ENCODE results near the gene FOXO4.

FOXO4 gene

DNA sequence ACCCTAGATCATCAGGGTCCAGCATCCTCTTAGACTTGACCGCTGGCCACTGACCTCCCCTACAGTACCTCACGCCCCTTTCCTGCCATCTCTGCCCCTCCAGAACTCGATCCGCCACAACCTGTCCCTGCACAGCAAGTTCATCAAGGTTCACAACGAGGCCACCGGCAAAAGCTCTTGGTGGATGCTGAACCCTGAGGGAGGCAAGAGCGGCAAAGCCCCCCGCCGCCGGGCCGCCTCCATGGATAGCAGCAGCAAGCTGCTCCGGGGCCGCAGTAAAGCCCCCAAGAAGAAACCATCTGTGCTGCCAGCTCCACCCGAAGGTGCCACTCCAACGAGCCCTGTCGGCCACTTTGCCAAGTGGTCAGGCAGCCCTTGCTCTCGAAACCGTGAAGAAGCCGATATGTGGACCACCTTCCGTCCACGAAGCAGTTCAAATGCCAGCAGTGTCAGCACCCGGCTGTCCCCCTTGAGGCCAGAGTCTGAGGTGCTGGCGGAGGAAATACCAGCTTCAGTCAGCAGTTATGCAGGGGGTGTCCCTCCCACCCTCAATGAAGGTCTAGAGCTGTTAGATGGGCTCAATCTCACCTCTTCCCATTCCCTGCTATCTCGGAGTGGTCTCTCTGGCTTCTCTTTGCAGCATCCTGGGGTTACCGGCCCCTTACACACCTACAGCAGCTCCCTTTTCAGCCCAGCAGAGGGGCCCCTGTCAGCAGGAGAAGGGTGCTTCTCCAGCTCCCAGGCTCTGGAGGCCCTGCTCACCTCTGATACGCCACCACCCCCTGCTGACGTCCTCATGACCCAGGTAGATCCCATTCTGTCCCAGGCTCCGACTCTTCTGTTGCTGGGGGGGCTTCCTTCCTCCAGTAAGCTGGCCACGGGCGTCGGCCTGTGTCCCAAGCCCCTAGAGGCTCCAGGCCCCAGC, 5.2 kb downstream of the FOXO4 start:
- no peak for DNase-seq

DNA sequence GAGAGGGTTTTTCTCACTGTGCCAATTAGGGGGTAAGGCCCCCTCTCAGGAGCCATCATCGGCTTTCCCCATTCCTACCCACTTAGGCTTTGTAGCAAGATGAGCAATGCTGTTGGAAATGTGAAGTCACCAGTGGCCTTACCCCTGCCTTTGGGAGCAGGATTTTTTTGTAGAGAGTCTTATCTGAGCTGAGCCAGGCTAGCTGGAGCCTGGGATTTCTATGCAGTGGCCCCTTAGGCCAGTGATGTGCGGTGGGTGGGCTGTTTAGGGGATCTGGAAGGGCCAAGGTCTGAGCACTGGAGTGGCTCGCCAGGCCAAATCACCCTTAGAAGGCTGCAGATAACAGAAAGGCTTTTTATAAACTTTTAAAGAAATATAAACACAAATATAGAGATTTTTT, 6.6 kb downstream of the FOXO4 start:
- DNase-seq: no peak

DNA sequence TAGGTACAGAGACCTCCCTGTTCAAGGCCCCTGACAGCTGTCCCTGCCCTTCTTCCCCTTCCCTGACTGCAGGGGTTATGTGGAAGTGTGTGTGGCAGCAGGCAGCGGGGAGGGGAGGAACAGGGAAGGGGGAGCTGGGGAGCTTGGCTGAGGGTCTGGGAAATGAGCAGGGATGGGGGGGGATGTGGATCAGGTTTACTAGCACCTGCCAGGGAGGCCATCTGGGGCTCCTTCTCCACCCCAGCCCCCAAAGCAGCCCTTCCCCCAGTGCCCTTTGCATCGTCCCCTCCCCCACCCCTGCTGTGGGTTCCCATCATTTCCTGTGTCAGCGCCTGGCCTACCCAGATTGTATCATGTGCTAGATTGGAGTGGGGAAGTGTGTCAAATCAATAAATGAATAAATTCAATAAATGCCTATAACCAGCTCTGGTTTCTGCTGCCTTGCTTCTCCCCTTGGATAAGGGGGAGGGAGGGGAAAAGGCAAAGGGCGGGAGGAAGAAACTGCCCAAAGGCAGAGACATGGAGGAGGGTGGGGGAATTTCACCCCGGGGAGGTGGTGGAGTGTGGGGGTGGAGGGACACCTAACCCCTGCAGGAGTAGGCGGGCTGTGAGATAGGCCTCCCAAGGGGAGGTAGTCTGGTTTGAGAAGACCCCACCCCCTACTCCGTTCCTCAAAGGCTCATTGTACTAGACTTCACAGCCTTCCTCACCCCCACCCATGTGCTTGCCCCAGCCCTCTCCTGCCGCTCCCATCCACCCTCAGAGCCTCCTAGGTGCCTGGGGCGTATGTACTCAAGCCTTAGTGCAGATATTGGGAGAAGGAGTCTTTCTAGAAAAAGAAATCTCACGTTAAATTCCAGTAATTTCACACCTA, 7.7 kb downstream of the FOXO4 start:
- DNase-seq: no peak

DNA sequence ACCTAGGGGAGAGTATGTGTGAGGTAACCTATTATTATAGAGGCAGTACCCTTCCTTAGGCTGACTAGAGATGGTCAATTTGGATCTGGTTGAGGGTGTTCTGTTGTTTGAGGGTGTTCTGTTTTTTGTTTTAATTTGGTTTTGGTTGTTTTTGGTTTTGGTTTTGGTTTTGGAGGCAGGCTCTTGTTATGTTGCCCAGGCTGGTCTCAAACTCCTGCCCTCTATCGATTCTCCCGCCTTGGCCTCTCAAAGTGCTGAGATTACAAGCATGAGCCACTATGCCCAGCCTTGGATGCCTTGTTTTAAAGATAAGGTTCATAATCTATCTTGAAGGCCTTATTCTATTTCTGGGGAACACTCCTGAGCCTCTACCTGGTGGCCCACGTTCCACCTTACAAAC, 10.0 kb downstream of the FOXO4 start:
- no peak for DNase-seq

DNA sequence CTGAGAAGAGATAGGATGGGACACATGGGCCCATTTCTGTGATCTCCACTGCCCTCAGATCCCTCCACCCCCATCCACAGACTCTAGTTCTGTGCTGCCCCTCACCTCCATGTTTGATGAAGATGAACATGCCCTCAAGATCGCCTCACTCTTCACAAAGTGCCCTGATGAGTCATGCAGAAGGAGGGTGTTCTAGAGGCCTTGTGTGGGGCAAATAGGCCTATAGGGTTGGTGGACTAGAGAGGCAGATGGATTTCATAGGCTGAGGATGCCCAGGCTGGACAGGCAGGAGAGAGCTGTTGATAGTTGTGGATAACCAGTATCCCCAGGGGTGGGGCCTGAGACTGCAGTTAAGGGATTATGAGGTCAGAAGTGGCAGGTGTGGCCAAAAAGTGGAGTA, 10.8 kb downstream of the FOXO4 start, which contains the start of gene CXorf65:
Gene CXorf65, minus strand, starts transcription at position 314 of the 400 bp plus-strand sequence. Its CDS starts 184 bp downstream, at position 130.
- DNase-seq: peak in 1 of 2 donors; percentile 17

DNA sequence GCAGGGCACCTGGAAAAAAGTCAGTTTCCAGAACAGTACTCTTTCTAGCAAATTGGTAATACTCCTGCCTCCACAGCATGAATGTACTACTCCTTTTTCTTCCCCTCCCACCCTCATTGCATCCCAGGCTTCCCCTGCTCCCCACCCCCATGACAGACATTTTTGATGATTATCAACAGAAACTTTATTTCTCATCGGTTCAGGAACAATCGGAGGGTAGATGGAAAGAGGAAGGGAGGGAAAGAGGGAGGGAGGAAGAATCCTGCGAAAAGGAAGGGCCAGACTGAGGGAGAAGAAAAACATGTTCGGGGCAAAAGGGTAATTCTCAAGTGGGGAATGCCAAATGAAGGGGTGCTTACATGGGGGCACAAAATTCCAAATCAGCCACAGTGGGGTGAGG, 11.6 kb downstream of the FOXO4 start:
- DNase-seq: no peak

DNA sequence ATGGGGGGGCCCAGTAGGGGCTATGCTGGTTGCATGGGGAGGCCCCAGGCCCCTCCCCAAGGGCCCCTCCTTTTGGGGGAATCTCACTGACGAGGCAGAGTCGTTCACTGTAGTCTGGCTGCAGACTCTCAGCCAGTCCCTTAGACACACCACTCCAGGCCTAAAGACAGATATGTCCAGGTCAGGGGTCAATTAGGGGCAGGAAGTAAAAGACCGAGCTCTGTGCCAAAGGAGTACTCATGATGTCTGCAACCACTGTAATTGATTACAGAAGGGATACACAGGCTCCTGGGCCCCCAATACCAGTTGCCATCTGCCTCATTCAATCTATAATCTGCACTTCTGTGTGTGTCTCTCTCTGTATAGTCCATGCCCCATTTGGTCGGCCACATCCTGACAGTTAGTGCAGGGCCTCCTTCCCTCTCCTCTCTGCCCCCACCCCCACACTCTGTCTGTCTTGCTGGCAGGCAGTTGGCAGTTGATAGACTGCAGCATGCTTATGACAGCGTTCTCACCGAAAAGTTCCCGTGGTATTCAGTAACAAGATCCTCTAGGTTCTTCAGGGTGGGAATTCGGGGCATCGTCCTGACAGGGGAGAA, 12.2 kb downstream of the FOXO4 start:
- DNase-seq: no peak

DNA sequence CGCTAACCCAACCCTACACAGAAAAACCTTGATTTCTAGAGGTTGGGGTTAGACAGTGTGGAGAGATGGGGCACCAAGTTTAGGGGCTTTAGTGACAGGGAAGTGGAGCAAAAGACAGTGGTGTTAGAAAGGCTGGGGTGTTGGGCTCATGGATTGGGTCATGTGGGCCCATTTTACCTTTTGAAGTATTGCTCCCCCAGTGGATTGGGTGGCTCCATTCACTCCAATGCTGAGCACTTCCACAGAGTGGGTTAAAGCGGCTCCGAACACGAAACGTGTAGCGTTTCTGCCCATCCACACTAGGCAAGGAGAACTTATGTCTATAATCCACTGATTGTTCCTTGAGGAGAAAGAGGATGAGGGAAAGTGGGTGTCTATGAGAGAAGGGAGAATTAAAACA, 13.4 kb downstream of the FOXO4 start:
- DNase-seq: no peak

DNA sequence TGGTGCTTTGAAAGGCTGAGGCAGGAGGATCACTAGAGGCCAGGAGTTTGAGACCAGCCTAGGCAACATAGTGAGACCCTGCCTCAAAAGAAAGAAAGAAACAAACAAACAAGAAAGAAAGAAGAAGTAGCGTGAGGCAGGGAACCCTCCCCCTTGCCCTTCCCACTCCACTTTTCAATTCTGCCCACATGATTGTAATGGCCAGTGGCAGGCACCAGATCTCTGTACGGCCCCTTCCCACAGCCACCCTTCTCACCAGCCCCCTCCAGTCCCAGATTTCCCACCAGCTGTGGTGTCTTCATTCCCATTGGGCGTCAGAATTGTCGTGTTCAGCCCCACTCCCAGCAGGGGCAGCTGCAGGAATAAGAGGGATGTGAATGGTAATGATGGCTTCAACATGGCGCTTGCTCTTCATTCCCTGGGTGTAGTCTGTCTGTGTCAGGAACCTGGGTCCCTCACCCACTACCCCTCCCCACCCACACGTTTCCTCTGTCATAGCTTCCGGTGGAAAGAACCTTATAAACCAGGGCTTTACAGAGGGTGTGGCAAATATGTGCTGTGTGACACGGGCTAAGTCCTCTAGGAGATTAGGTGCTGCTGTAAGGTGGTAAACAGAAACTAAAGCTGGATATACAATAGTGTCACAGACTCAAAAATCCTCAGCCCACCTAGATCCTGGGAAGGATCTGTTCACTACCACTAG, 15.6 kb downstream of the FOXO4 start, which contains the start of gene IL2RG:
Gene IL2RG, minus strand, starts transcription at position 437 of the 703 bp plus-strand sequence. Its CDS starts 38 bp downstream, at position 399.
- DNase-seq: peak; percentile 76 to 86

DNA sequence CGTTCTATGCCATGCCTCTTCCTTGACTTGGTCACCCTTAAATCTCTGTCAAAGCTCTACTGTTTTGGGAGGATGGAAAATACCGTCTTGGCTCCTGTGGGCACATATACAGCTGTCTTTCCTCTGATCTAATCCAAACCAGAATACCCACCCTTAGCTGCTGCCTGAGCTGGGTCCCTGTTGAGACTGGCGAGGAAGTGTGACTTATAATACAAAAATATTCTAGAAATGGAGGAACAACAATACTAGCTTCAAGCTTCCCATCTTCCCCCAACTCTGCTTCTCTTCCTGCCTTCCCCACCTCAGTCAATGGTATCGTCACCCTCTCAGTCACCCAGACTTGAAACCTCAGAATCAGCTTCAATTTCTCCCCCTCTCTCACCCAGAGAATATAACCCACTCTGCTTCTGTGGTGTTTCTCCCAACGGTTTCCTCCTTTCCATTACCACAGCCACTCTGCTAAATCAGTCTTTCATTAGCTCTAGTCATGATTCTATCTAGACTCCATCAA, 16.3 kb downstream of the FOXO4 start:
- no peak for DNase-seq

DNA sequence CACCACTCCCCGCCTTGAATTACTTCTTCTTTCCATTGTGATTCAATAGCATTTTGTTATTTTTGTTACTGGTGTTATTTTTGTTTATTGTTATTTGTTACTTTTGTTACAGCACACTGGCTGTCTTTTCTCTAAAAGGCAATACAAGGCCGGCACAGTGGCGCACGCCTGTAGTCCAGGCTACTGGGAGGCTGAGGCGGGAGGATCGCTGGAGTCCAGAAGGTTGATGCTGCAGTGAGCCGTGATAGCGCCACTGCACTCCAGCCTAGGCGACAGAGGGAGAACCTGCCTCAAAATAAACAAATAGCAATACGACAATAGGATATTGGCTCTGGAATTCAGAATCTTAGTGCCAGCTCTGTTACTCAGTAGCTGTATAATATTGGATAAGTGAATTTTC, 21.7 kb downstream of the FOXO4 start:
- DNase-seq: no peak

DNA sequence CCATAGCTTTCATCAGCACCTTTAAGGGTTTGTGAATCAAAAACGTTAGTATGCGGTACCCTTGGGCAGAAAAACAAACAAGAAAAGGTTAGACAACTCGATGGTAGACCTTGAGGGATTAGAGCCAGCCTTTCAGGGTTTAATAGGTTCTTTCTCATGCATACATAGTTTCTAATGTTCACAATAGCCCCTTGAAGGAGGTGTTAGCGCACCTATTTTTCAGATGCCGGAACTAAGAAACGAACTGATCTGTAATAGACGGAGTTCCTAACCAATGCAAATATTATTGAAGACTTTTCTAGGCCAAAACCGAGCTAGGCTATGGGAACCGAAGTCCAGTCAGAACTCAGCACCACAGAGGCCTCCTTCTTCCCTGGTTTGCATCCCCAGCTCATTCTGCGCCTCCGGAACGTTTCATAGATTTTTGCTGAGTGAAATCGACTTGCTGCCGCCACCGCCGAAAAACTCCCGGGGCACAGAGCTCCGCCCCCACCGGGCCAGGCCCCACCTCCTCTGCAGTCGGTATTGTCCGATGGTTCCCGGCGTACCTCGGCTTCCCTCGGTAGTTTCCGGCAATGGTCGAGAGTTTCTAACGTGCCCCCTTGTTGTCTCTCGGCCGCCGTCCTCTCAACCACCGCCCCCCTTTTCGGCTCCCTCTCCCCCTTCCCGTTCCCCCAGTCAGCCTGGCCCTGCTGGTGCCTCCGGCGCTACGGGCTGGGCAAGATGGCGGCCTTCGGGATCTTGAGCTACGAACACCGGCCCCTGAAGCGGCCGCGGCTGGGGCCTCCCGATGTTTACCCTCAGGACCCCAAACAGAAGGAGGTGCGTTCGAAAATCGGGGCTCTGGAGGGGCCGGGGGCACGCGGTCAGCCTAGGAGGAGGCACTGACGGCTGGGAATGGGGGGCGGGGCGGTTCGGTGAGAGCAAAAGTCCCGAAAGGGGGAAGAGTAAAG, 22.7 kb downstream of the FOXO4 start, which contains the start of gene MED12:
Gene MED12, plus strand, starts transcription at position 565 of the 953 bp plus-strand sequence. Its CDS starts 159 bp downstream, at position 724.
- DNase-seq: peak; percentile 61 to 73

DNA sequence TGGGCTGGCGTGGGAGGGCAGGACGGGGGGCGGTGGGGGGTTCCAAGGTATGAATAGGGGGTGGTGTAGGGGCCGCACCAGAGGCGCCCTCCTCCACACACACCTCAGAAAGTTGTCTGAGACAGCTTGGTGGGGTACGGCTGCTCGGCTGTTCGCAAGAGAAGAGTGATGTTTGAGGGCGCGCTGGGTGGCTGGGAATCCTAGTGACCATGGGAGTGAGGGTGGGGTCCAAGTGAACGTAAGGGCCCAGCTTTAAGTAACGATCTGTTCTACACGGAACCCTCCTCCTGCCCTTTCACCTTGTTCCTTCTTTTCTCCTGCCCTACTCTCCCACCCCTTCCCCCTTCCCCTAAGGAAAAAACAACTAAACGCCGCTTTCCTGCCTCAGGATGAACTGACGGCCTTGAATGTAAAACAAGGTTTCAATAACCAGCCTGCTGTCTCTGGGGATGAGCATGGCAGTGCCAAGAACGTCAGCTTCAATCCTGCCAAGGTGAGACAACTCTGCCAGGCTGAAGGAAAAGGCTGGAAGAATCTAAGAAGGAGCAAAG, 23.4 kb downstream of the FOXO4 start:
- DNase-seq: no peak

DNA sequence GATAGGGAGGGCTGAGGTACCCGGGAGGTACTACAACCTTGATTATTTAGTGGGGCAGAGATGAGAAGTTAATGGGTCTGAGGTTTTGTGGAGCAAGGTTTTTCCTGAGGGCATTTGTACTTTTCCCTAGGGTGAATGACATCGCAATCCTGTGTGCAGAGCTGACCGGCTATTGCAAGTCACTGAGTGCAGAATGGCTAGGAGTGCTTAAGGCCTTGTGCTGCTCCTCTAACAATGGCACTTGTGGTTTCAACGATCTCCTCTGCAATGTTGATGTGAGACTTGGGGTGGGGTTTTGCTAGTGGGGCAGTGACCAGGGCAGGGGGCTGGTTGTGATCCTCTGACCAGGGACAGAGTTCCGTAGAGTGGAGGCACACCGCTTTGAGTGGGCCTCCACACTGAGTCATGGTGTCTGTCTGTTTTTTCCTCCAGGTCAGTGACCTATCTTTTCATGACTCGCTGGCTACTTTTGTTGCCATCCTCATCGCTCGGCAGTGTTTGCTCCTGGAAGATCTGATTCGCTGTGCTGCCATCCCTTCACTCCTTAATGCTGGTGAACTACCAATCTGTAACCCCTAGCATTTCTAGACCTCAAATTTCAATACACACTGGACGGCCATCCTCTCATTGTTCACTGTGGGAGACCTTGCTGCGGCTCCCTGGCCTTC, 32.6 kb downstream of the FOXO4 start:
- DNase-seq: no peak

DNA sequence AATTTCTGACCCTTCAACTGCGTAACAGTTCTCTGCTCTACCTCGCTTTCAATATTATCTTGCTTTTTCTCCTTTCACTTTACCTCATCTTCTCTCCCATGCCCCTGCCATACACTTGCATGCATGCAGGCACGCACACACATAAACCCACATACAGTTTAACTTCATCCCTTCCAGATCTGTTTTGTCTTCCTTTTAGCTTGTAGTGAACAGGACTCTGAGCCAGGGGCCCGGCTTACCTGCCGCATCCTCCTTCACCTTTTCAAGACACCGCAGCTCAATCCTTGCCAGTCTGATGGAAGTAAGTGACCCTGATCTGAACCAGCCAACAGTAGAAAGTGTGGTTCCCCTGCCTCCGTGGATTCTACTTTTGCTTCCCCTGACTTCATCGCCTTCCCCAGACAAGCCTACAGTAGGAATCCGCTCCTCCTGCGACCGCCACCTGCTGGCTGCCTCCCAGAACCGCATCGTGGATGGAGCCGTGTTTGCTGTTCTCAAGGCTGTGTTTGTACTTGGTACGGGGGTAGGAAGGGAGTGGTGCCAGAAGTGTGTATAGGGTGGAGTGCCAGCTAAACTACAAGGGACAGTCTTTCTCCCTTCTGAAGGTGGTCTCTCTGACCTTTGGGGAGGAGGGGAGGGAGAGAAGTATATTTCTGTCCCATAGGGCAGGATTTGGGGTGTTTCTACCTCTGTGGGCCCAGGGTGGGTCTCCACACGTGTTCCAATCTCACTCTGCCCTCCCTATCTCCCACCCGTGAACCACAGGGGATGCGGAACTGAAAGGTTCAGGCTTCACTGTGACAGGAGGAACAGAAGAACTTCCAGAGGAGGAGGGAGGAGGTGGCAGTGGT, 33.5 kb downstream of the FOXO4 start:
- DNase-seq: peak; percentile 54 to 78

DNA sequence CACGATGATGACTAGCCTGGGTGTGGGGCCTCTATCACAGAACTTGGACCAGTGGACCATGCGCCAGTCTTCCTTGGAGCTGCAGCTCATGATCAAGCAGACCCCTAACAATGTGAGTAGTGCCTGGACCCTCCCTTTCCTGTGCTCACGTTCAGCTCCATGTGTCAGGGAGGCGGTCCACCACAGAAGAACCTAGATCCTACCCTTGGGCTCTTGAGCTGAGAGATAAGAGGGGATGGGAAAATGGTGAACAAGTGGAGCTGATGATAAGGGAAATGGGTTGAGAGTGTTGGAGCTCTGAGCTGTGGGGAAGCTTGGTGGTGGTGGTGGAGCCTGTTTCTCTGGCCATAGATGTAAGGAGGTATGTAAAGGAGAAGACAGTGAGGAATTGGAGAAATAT, 35.9 kb downstream of the FOXO4 start:
- no peak for DNase-seq

DNA sequence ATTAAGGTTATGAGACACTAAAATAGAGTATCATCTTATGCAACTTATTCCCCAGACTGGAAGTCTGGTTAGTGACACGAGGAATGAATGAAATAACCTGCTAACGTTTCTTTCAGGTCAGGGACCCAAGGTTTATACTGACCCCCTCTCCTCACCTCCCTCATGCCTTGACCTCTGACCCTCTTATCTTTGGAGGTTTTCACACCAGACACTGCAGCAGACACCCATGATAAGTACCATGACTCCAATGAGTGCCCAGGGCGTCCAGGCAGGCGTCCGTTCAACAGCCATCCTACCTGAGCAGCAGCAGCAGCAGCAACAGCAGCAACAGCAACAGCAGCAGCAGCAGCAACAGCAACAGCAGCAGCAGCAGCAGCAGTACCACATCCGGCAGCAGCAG, 44.8 kb downstream of the FOXO4 start:
- no peak for DNase-seq

DNA sequence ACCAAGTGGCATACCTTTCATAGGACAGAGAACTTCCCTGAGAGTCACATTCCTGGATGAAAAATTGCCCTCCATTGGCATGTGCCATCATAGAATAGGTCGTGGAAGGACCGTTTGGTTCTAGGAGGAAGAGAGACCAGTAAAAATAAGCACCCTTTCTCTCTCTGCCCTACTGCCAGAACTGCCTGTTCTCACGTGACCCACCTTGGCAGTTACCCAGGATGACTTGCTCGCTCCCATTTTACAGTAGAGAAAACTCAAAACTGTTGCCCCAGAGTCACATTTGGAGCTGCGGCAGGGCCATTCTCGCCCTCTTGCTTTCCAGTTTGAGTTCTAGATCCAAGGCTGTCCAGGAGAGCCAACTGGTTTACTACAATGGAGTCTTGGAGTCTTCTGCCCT, 47.9 kb downstream of the FOXO4 start:
- DNase-seq: no peak

DNA sequence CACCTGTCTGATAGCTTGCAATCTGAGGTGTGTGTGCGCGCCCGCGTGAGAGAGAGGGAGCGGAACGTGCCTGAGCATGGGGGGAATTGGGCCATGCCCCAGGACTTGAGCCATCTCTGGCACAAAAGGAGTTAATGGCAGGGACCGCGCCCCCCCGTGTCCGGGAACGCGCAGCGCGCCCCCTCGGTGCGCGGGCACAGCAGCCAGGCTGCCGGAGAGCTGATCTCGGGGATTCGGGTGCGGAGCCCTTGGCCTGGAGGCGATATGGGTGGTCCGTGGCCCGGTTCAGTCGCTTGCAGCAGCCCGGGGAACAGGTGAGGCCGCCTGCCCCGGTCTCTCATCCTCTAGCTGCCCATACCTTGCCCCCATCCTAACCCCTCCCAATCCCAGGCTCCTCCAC, 49.0 kb downstream of the FOXO4 start, which contains the start of gene NLGN3:
Gene NLGN3, plus strand, starts transcription at position 191 of the 400 bp plus-strand sequence. CDS start 2,909 bp downstream, outside the sequence.
- no peak for DNase-seq
